Activated CD4-positive, alpha-beta T cell treated with anti-CD3 and anti-CD28 coated beads, Interleukin-2, Interleukin-4, amounts not matched to agents 100 ng/mL and 50 ng/mL, durations not matched to agents 16 hours and 8 hours (primary cell): ENCODE measurements around the gene TWNK.

ENCODE experiments used
- DNase-seq: peaks from one replicate; pipeline ENCODE4 v3.0.0-alpha.2; 2020; ENCODE audit warnings: low spot score

TWNK gene

DNA sequence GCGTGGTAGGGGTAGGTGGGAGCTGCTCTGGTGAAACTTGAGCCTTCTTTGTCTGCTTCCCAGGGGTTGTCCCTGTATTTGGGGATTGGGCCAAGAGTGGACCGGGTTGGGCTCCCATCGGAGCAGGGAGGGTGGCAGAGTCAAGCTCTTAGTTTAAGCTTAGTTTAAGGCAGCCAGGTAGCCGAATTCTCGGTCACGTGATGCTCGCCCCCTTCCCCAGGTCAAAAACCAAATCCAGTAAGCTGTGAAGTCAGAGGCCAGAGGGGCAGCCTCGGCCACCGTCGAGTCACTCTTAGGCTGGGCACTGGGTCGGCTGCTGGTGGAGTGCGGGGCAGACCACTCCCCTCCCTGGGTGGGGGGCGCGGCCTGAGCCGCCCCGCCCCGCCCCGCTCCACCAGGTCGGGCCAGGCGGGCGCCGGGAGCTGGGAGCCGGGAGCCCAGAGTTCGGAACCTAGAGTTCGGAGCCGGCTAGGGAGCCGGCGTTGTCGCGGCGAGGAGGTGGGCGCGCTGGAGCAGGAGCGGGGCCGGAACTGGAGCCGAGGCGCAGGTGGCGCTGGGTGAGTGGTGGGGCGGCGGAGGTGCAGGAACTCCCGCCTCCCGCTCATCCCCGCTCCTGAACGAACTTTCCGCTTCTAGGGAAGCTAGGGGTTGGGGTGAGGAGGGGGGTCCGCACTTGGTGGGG is 9.5 kb downstream of the TWNK start:
- DNase-seq, result peak; percentile 27

DNA sequence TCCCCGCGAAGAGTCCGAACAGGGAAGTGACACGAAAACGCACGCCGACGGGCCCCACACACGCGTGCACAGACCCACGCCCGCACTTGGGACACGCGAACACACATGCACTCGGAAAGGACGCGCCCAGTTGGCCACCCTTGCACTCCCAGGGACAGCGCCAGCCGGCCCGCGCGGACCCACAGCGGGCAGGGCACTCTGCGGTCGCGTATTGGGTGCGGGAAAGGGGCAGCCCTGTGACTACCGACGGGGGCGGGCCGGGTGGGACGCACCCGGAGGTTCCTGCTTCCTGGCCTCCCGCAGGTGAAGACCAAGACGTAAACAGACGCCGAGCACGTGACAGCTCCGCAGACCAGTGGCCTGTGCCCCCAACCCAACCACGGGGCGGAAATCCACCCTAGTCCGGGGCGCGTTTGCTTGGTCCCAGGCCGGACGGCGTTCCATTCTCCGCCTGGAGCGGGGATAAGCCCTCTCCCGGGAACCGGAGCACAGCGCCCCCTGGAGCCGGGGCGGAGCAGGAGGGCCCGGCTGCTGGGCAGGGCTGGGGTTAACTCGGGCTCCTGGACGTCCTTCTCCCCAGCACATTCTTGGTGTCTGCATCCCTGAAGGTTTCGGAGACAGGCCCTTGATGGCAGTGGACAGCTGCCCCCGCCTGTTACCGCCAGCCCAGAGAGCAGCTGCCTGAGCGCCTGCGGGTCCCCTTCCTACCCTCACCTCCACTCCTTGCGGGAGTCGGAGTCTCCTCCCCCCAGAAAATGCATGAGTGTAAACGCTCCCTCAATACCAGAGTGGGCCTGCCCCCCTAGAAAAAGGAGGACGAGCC is 10.2 kb downstream of the TWNK start:
- DNase-seq, result peak; percentile 70

DNA sequence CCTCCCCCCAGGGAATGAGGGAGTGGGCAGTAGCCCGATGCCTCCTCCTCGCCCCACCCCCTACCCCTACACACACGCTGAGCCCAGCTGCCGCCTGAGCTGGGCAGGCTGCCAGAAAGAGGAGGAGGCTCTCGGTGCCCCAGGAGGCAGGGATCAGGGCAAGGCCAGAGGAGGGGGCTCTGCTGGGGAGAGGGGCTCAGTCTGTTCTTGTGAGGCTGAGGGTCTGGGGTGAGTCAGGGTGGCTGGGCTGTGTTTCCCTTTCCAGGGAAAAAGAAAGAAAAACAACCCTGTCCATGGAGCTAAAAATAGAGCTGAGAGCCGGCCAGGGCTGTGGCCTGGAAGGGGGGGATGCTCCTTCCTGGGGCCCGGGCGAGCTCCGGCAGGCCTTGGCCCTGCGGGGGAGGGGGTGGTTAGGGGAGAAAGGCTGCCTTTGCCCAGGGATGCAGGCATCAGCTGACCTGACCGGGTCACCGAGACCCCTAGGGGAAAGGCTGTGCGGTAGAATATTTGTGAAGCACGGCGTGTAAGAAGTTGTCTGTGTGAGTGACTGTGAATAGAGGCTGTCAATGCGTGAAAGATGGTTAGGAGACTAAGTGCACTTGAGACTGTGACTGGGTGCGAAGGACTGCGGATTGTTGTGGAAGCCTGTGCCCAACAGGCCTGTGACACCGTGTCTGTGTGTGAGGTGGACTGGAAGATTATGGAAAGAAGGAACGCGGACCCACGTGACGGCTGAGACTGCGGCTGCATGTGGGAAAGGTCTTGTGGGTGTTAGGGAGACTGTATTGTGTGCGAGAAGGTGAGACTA is 11.0 kb downstream of the TWNK start:
- DNase-seq, result peak; percentile 48

DNA sequence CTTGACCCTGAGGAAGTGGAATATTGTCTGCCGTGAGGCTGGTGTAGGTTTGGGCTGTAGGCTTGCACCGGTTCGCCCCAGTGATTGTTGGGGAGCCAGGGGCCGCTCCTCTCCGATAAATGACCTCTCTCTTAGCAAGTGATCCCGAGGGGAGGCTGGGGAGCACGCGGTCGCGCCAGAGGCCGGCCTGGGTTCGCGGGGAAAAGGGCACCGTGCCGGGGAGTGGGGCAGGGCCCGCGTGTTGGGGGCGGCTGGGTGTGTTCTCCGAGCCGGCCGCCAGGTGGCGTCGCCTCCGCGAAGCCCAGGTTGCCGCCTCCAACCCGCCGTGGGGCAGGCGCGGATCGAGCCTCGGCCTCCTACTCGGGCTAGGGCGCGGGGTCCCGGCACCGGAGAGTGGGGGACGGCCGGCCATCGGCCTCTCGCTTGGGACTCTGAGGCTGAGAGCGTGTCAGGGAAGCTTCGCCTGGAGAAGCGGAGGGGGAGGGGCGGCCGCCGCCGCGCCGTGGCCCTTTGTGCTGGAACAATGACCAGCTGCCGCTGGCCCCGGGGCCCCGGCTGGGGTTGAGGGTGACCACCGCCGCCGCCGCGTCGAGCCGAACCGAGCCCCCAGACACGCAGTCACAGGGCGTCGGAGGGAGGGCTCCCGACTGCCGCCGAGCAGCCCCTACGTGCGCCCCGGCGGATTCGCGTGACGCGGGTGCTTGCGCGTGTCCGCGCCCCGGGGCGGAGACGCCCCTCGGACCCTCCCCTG is 11.8 kb downstream of the TWNK start:
- DNase-seq, result peak; percentile 71

DNA sequence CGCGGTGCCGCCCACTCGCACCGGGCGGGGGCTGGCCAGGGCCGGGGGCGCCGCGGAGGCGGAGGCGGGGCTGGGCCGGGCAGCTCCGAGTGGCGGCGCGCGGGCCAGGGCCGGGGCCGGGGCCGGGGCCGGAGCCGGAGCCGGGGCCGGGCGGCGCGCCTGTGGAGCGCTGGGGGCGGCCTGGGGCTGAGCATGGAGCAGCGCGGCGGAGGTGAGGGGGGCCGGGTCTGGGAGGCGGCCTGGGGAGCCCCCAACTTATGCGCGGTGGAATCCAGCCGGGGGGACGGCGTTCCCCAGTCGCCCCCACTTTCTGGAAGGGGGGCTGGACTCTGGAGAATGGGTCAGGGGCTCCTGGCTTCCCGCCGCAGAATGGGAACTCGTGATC is 12.4 kb downstream of the TWNK start, which contains the start of gene LZTS2:
Gene LZTS2 (plus strand): TSS at position 67 of the 385 bp plus-strand sequence. CDS start 2,731 bp downstream, outside the sequence.
- DNase-seq, result no peak

DNA sequence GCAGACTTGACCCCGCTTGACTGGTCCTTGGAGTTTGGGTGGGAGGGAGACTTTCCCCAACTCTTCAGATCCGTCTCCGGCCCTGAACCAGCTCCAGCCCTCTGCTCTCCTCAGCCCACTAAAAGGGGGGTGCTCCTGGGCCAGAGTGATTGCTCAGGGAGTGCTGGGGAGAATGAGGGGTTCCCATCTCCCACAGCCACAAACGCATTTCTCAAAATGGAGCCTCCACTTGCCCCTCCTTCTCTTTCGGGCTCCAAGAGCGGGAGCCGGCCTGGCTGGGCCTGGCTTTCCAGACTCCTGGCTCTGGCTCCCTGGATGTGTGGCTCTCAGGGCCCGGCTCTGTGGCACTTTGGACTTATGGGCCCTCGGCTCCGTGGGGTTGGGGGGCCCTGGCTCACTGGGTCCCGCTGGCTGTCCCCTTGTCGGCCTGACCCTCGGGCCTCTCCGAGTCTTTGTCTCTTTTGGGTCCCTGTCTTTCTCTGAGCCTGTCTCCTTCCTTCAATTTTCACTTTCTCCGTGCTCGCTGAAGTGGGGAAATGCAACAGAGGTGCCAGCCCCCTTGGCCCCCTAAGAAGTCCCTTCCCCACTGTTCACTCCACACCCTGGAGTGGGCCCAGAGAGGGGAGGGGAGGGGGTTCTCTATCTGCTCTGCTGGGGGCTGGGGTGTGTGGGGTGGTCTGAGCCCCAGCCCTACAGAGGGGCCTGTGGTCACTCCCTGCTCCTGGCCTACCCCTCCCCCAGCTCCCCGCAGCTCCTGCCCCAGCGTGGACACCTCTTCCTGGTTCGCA is 13.0 kb downstream of the TWNK start:
- DNase-seq, result no peak

DNA sequence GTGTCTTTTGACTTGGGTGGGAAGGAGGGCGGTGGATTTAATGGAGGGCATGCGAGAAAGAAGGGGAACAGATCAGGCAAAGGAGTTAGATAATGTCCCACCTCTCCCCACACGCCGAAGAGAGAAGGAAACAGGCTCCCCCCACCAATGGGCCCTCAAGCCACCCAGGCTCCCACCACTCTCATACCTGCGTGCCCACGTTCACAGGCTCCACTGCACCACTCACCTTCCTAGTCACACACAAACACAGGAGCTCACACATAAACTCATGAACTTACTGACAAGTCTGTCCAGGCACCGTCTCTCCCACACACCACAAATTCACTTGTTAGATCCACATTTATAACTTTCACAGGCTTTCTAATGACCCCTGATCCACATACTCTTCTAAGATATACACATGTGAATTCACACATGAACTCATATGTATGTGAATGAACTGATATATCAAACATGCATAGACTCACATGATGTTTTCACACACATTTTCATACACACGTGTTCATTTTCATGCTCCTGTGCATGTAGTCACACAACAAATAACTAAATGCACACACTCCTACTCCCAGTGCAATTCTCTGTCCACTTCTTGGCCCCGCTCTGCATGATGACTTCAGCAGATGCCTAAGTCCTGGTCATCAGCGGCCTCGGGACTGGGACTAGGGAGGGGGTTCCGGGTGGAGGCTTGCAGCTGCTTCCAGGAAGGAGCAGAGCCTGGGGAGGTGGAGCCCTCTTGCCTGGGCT is 13.7 kb downstream of the TWNK start:
- no peak for DNase-seq

DNA sequence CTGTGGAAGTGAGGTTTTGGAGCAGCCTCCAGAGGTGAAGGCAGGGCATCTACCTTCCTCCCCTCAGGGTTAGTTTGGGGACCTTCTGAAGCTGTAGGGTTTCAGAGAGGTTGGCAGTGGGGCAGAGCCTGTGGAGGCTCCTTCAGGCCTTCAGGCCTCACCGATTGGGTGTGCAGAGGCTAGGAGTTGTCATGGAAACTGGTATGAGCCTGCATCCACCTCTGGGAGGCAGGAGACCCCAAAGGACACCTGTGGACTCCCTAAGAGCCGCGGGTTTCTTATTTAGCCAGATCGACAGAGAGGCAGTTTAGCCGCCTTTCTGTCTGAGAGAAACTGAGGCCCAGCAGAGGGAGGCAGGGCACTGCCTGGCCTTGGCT is 14.3 kb downstream of the TWNK start:
- no peak for DNase-seq

DNA sequence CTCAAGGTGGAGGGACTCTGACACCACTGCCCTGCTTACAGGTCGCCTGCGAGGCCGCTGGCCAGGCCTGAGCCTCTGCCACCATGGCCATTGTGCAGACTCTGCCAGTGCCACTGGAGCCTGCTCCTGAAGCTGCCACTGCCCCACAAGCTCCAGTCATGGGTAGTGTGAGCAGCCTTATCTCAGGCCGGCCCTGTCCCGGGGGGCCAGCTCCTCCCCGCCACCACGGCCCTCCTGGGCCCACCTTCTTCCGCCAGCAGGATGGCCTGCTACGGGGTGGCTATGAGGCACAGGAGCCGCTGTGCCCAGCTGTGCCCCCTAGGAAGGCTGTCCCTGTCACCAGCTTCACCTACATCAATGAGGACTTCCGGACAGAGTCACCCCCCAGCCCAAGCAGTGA is 15.1 kb downstream of the TWNK start:
- no peak for DNase-seq

DNA sequence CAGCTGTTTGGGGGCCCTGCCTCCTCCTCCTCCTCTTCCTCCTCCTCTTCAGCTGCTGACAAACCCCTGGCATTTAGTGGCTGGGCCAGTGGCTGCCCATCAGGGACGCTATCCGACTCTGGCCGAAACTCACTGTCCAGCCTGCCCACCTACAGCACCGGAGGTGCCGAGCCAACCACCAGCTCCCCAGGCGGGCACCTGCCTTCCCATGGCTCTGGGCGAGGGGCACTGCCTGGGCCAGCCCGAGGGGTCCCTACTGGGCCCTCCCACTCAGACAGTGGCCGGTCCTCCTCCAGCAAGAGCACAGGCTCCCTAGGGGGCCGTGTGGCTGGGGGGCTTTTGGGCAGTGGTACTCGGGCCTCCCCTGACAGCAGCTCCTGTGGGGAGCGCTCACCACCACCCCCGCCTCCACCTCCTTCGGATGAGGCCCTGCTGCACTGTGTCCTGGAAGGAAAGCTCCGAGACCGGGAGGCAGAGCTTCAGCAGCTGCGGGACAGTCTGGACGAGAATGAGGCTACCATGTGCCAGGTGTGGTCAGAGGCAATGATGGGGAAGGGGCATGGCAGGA is 16.4 kb downstream of the TWNK start:
- DNase-seq, result no peak

DNA sequence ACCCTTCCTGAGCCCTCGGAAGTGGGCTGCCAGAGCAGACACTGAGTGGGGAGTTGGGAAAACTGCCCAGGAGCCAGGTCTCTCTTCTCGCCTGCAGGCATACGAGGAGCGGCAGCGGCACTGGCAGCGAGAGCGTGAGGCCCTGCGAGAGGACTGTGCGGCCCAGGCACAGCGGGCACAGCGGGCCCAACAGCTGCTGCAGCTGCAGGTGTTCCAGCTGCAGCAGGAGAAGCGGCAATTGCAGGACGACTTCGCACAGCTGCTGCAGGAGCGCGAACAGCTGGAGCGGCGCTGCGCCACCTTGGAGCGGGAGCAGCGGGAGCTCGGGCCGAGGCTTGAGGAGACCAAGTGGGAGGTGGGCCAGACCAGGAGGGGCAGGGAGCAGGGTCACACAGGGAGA is 18.0 kb downstream of the TWNK start:
- DNase-seq, result no peak

DNA sequence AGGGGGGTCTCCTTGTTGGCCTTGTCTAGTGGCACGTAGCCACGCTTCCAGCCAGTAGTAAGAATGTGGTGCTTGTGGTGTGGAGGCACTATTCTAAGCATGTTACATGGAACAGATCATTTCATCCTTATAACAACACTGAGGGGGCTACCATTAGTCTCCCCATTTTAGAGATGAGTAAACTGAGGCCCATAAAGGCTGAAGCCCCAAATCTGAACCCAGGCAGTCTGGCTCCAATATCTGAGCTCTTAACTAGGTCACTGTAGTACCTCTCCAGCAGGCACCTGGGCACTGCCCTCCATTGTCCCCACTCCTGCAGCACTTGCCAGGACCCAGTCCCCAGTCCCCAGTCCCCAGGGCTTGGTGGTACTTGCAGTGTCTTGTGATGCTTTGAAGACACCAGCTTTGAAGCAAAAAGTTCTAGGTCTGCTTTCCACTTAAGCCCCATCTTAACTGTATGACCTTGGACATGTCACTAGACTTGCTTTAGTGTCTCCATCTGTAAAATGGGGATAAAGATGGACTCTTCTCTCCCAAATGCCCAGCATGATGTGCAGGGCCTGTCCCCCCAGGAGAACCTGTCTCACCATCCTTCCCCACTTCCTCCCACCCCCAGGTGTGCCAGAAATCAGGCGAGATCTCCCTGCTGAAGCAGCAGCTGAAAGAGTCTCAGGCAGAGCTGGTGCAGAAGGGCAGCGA is 18.7 kb downstream of the TWNK start:
- DNase-seq, result no peak

DNA sequence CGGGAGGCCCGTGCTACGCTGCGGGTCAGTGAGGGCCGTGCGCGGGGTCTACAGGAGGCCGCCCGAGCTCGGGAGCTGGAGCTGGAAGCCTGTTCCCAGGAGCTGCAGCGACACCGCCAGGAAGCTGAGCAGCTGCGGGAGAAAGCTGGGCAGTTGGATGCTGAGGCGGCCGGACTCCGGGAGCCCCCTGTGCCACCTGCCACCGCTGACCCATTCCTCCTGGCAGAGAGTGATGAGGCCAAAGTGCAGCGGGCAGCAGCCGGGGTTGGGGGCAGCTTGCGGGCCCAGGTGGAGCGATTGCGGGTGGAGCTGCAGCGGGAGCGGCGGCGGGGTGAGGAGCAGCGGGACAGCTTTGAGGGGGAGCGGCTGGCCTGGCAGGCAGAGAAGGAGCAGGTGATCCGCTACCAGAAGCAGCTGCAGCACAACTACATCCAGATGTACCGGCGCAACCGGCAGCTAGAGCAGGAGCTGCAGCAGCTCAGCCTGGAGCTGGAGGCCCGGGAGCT is 19.3 kb downstream of the TWNK start:
- no peak for DNase-seq

DNA sequence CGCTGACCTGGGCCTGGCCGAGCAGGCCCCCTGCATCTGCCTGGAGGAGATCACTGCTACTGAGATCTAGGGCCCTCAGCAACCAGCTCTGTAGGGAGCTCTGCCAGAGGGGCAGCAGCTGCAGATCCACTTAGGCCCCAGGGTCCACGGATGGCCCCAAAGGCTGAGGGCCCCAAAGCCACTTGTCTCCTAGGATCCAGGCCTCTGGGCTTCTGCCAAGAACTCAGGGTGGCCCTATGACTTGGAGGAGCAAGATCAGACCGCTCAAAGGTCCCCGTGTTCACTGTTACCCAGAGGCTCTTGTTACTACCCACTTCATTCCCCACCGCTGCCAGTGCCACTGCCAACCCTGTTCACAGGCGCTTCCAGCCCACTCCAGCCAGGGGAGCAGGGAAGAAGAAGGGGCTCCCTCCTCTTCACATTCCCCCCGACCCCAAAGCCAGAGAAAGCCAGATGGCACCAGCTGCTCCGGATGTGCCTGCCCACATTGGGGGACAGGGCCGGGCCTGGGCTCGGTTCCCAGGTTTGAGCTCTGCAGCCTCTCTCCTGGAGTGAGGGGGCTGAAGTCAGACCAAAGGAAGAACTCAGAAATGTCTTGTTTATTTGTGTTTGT is 19.9 kb downstream of the TWNK start:
- no peak for DNase-seq

DNA sequence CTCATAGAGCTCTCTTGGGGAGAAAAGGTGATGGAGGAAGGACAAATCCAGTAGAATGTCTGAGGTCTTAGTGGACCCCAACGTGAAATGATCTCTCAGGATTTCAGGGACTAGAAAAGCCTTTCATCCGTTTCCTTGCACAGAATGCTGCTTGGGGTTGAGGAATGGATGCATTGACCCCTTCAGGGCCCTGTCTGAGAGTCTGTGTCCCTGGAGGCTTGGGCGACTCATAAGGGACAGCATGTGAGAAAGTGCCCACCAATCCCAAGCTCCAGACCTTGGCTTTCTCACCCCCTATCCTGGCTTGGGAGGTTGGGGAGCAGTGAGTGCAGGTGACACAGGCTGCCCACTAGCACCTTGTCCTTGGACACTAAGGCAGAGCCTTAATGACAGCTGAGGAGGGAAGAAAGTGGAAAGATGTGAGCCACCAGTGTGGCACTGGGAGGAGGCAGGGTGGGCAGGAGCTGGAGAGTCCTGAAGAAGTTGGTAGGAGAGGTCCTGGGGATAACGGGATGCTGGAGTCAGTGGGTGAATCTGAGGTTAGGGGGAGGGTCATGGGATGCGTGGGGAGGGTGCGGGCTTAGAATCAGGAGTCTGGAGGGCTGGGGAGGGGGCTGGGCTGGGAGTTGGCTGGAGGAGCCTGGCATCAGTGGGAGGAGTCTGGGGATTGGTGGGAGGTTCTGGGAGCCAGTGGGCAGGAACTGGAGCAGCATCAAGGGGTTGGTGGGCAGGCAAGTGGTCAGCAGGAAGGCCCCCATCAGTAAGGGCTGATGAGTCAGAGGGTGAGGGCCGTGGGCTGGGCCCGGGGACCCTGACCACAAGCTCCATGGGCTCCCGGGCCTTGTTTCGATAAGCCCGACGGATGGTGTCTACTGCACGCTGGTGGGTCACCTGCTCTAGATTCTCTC is 20.8 kb downstream of the TWNK start:
- no peak for DNase-seq

DNA sequence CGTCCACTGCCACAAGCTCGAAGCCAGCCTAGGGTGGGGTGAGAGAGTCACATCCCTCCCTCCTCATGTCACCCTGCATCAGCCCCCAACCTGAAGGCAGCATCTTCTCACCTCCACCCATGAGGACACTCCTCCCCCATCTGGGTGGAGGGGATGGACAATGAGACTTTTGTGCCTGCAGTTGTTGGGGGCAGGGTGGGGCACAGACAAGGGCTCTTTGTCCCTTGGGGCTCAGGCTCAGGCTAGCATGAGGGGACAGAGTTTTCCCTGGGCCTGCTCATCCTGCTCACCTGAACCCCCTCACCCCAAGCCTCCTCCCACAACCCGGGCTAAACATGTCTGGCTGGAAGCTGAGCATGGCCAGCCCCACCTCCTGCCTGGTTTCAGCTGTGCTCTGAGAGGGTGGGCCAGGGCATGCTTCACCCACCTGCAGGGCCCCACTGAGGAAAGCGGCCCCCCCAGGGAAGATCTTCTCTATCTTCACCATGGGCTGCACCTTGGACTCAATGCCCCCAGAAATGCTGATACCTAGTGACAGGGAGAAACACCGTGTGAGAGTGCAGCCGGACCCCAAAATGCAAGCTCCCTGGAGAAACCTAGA is 21.6 kb downstream of the TWNK start:
- DNase-seq, result no peak

DNA sequence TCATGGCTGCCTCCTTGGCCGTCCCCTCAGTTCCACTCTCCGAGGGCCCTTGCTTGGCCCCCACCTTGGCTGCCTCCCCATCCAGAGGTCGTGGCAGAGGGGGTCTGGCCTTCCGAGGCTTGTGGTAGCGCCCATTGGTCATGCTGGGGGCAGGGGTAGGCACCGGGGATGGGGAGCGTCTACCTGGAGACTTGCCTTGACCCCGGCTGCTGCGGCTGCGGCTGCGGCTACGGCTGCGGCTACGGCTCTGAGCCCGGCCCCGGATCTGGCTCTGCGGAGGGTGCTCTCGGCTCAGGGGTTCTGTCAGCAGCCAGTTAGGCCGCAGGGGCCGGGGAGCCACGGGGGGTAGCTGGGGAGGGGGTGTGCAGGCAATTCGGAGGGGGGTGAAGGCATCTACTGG is 23.0 kb downstream of the TWNK start:
- no peak for DNase-seq
